ENCODE data around the gene VCL.
"Not testable (repeated sequence)": the region's sequence is repeated elsewhere in the genome, so short reads cannot be mapped to it uniquely, and the experiment has no call there.

DNA sequence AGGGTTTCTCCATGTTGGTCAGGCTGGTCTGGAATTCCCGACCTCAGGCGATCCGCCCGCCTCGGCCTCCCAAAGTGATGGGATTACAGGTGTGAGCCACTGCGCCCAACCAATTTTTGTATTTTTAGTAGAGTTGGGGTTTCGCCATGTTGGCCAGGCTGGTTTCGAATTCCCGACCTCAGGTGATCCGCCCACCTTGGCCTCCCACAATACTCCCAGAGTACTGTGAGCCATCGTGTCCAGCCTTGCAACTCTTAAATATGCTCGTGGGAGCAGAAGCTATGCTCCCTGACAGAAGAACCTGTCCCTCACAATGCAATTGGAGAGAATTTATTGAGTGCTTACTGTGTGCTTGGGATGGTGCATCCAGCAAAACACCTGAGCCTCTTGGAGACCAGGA is 34.4 kb upstream of the VCL start:
- TF ChIP-seq EZH2 (IDR thresholded peaks at IDR 0.05); POLR2AphosphoS5 (IDR thresholded peaks at IDR 0.05; ENCODE audit: borderline replicate concordance, low read depth, low read length); FOXP2 (optimal IDR thresholded peaks at IDR 0.05; ENCODE audit: control extremely low read depth, extremely low read length, insufficient read depth): not testable (repeated sequence)

All from SK-N-MC (cell line).